Stomach smooth muscle (tissue), 2 donors: ENCODE results near the gene KCNH2.

Experiments used
- H3K27ac ChIP-seq: one replicate; pipeline ENCODE4 v1.7.0; 2013; ENCODE audit warnings: mild to moderate bottlenecking, low read length, inconsistent platforms
- H3K27me3 ChIP-seq, 2 donors: one replicate each; pipeline ENCODE4 v1.7.0; 2013; ENCODE audit warnings: low read length in 2 of 2; ENCODE audit not compliant: insufficient read depth in 2 of 2, control insufficient read depth in 1 of 2
- H3K36me3 ChIP-seq, 2 donors: one replicate each; pipeline ENCODE4 v1.7.0; 2013; ENCODE audit warnings: low read length in 2 of 2; ENCODE audit not compliant: control insufficient read depth in 2 of 2, insufficient read depth in 2 of 2
- H3K4me1 ChIP-seq: one replicate; pipeline ENCODE4 v1.7.0; 2013; ENCODE audit warnings: low read length; ENCODE audit not compliant: control insufficient read depth, insufficient read depth
- H3K4me3 ChIP-seq, 2 donors: one replicate each; pipeline ENCODE4 v1.7.0; 2013; ENCODE audit warnings: low read length in 2 of 2
- H3K9ac ChIP-seq, 2 donors: one replicate each; pipeline ENCODE4 v1.7.0; 2013; ENCODE audit warnings: low read length in 2 of 2, mild to moderate bottlenecking in 1 of 2
- H3K9me3 ChIP-seq, 2 donors: one replicate each; pipeline ENCODE4 v1.7.0; 2013; ENCODE audit warnings: low read length in 2 of 2; ENCODE audit not compliant: control insufficient read depth in 2 of 2
- donor health status: healthy.
- donor health status: Pancreatic carcinoma.

KCNH2 gene

DNA sequence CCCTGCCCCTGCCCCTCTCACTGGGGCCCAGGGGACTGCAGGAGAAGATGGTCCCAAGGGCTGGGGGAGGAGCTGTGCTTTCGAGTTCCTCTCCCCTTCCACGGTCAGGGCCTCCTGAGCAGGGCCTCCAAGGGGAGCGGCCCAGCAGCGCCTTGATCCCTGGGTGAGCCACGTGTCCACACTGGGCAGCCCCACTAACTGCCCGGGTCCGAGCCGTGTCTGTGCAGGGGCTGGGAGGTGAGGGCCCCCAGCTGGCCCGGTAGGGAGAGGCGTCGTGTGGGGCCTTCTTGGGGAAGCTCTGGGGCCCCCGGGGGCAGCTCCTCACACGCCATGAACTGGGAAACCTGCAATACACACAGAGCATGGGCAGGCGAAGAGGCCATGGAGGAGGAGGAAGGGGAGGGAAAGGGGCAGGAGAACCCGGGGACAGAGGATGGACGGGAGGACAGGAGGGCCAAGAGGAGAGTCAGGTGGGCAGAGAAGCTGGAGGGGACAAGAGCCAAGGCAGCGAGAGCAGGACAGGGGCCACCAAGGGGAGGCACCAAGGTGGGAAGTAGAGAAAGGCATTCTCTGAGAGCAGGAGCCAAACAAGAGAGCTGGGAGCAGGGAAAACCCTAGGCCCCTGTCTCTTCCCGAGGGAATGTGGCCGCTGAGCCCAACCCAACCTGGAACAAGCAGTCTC, 32.8 kb downstream of the KCNH2 start:
- H3K4me3 ChIP-seq = no peak overlapping the region
- peaks cover 8 to 11% of the 10 kb centered on the region in 2 donors for H3K36me3 ChIP-seq
- H3K9me3 ChIP-seq = no peaks in the 10 kb centered on the region
- no peaks in the 10 kb centered on the region for H3K27me3 ChIP-seq
- H3K4me1 ChIP-seq = peaks cover 59% of the 10 kb centered on the region
- peak overlapping the region; percentile 55 to 80 for H3K9ac ChIP-seq
- peak overlapping the region; percentile 96 for H3K27ac ChIP-seq

DNA sequence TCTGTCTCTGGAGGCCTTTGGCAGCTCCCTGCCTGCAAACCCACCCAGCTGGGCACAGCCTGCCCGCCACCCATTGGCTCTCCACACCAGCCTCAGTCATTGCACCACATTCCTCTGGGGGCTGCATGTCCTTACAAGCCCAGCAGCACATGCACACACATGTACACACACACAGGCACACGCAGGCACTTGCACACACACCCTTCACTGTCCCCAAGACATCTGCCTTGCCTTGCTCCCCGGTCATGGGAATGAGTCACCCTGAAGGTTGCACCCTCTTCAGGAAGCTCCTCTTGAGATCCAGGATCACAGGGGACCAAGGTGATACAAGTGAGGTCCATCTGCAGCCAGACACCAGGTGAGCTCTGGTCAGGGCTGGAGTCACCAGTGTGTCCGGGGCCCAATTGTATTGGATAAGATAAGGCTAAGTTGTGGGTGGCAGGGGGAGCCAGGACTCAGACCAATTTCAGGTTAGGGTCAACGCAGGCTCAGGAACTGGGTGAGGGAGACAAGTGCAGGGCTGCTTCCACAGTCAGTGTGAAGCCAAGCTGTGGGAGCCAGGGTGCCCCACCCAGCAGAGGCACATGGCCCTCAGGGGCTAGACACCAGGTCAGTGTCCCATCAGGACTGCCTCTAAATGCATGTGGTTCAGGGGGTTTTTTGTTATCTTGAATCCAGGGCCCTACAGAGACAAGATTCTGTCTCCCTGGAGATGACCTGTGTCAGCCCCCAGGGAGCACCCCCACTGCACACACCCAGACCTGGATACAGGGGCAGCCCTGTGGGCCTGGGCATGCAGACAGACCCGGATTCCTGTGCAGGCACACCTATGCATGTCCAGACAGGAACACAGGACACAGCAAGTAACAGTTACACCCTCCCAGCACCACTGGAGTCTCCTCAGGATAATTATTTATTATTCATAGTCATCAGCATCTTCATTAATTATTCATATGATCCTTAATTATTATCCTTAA, 33.8 kb downstream of the KCNH2 start:
- peaks cover 53% of the 10 kb centered on the region for H3K4me1 ChIP-seq
- H3K27me3 ChIP-seq = no peaks in the 10 kb centered on the region
- no peak overlapping the region for H3K9ac ChIP-seq
- peak overlapping the region; percentile 96 for H3K27ac ChIP-seq
- H3K9me3 ChIP-seq = no peaks in the 10 kb centered on the region
- H3K4me3 ChIP-seq = no peak overlapping the region
- H3K36me3 ChIP-seq = peaks cover 4 to 6% of the 10 kb centered on the region in 2 donors

DNA sequence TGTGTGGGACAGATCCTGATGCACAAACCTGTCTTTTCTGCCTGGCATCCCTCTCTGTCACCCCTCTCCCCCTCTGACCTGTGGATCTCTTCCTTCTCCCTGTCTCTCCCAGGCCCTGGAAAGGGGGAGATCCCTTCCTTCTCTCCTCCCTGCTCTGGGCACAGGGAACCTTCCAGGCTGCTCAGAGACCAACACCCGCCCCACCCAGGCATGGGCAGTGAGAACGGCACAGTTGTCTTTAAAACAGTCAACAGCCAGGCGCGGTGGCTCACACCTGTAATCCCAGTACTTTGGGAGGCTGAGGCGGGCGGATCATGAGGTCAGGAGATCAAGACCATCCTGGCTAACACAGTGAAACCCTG, 34.7 kb downstream of the KCNH2 start:
- no peaks in the 10 kb centered on the region for H3K27me3 ChIP-seq
- peak overlapping the region; percentile 53 for H3K27ac ChIP-seq
- peaks cover 2 to 4% of the 10 kb centered on the region in 2 donors for H3K36me3 ChIP-seq
- H3K9me3 ChIP-seq = no peaks in the 10 kb centered on the region
- H3K4me1 ChIP-seq = peaks cover 55% of the 10 kb centered on the region
- no peak overlapping the region for H3K4me3 ChIP-seq
- peak overlapping the region in 1 of 2 donors; percentile 13 for H3K9ac ChIP-seq

DNA sequence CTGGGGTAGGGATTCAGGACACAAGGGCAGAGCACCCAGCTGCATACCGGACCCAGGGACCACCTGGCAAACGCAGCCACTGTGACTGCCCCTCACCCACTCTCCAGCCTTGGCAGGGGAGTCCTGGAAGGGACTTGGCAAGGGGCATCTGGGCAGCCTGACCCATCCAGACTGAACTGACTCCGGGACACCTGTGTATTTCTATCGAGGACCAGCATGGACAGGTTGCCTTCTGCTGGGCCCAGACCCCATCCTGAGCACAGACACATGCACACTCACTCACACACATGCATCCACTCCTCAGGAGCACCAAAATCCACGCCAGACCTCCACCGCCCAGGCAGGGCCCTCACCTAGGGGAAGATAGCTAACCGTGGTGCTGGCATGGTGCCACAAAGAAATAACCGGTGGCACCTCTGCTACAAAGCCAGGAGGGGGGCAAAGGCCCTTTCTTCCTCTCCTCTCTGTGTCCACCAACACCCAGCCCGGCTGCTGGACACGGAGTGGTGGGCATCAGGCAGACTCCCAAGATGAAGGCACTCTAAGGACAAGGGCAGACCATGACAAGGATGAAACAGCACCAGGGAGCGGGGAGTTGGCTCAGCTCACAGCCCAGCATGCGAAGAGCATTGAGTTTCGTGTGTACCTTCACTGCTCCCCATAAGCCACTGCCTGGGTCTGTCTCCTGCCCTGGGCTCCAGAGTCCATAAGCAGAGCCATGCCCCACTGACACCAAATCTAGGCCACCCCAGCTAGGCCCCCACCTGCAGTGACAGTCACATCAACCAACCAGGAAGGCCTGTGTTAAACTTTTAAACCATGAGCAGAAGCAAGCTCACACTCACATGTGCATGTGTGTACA, 35.3 kb downstream of the KCNH2 start:
- peak overlapping the region; percentile 53 for H3K27ac ChIP-seq

DNA sequence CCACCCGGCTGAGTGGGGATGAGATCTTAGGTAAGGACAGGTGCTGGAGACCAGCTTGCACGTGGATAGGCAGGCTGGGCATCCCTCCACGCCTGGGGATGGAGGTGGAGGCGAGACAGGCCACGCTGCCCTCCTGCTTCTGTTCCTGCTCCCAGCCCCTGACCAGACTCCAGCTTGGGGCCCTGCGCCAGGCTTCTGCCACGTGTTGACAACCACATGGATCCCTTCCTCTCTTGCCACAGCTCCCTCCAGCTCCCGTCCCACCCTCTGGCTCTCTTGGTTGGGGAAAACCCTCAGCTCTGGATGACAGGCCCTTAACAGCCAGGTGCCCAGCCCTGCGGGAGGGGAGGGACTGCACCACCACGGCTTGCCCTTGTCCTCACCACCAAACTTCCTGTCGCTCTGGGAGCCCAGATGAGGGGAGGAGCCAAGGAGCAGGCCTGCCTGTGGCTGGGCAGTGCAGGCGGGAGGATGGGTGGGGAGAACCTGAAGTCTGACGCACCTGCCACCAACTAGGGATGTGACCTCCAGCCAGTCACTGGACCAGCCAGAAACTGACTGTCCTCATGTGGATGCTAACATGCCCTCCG, 36.0 kb downstream of the KCNH2 start:
- no peaks in the 10 kb centered on the region for H3K27me3 ChIP-seq
- H3K36me3 ChIP-seq = peaks cover 2 to 4% of the 10 kb centered on the region in 2 donors
- no peak overlapping the region for H3K4me3 ChIP-seq
- no peak overlapping the region for H3K9ac ChIP-seq
- H3K27ac ChIP-seq = peak overlapping the region; percentile 53
- H3K4me1 ChIP-seq = peaks cover 59% of the 10 kb centered on the region
- H3K9me3 ChIP-seq = no peaks in the 10 kb centered on the region

More for the DNA sequence above, 35.3 kb downstream of the KCNH2 start:
- Histone ChIP-seq H3K4me3 (no peak overlapping the region), H3K27me3 (no peaks in the 10 kb centered on the region), H3K36me3 (peaks cover 2 to 4% of the 10 kb centered on the region in 2 donors), H3K9me3 (no peaks in the 10 kb centered on the region), H3K4me1 (peaks cover 58% of the 10 kb centered on the region), H3K9ac (peak overlapping the region in 1 of 2 donors; percentile 13)

DNA sequence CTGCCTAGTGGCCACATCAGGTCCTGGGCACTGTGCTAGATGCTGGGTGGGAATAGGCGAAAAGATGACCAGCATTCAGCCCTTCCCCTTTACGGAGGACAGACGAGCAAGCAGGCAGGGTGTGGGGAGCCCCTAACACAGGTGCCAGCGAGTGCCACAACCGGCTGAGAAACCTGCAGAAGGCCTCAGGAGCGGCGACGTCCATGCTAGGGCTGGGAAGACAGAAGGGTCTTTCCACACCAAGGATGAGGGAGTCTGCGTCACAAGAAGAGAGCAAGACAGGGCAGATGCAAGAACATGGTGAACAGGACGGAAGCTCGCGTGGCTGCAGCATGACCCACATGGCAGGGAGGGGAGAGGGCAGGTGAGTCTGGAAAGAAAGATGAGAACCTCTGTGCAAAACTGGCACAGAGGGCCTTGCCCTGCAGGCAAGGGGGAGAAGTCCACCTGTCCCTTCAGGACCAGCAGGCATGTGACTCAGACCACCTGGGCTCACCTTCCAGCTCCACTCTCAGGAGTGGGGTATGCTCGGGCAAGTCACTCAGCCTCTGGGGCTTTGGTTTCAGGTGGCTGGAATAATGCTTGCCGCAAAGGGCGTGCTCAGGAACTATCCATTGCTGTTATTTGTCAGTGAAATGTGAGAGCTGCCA, 36.6 kb downstream of the KCNH2 start:
- no peak overlapping the region for H3K9ac ChIP-seq
- H3K4me3 ChIP-seq = no peak overlapping the region
- H3K27me3 ChIP-seq = no peaks in the 10 kb centered on the region
- H3K4me1 ChIP-seq = peaks cover 56% of the 10 kb centered on the region
- H3K9me3 ChIP-seq = no peaks in the 10 kb centered on the region
- H3K36me3 ChIP-seq = peaks cover 2 to 4% of the 10 kb centered on the region in 2 donors
- H3K27ac ChIP-seq = peak overlapping the region; percentile 53

DNA sequence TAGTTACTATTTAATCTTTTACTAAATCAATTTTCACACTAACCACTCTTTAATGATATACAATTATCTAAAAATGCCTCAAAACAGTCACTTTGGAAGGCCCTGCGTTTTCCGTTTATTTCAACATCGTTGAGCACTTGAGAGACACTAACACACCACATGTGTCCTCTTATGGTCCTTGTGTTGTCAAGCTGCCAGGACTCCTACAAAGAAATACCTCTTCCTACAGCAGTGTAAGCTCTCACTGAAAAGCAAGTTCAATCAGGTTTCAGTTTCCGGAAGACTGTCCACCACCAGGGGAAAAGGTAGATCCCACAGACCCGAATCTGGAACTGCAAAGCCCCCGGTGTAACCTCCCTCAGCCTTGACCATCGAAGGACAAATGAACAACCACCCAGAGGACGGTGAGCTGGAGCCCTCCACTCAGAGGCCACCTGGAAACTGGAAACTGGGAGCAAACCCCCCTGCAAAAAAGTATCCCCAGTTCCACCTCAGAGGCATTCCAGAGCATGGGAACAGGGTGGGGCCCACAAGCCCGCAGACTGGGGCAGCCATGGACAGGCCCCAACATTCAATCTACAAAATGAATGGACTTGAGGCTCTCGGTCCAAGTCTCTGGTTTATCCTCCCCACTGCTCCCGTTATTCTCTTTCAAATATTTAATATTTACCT, 37.6 kb downstream of the KCNH2 start:
- Histone ChIP-seq H3K9me3 (no peaks in the 10 kb centered on the region), H3K4me1 (peaks cover 47% of the 10 kb centered on the region), H3K27me3 (no peaks in the 10 kb centered on the region), H3K9ac (no peak overlapping the region), H3K36me3 (peaks cover 2 to 4% of the 10 kb centered on the region in 2 donors), H3K27ac (no peak overlapping the region), H3K4me3 (no peak overlapping the region)

DNA sequence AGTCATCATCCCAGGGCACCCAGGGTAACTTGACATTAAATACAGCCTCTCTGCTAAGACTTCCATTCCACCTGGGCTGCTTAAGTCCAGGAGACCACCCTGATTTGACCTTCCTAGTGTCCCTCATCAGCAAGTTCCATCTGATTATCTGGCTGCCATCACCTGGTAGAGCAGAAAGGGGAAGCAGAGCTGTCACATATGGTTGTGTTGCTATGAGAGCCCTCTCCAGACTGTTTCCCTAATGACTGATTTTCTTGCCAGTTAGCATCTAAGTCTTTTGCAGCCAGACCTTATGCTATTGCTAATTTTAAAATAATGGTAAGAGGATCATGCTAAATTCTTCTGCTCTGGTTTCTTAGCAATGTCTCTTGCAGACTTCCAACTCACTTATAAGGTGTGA, 38.7 kb downstream of the KCNH2 start:
- no peak overlapping the region for H3K4me3 ChIP-seq
- H3K27me3 ChIP-seq = no peaks in the 10 kb centered on the region
- H3K36me3 ChIP-seq = peaks cover 0 to 4% of the 10 kb centered on the region in 2 donors
- peaks cover 36% of the 10 kb centered on the region for H3K4me1 ChIP-seq
- no peak overlapping the region for H3K9ac ChIP-seq
- H3K27ac ChIP-seq = no peak overlapping the region
- no peaks in the 10 kb centered on the region for H3K9me3 ChIP-seq

DNA sequence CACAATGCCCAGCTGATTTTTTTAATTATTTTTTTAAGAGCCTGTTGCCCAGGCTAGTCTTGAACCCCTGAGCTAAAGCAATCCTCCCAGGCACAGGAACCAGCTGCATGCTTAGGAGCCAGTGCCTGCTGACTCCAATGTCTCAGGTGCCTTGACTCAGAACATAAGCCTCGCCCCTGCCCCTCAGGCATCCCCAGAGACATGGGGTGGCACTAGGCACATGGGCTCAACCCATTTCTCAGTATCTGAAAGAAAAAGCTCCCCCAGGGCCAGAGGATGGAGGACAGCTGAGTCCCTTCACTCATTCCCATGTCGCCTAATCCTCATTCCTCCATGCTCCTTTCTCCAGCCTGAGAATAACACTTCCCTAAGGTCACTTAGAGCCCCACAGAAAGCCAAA, 39.1 kb downstream of the KCNH2 start:
- H3K27me3 ChIP-seq = no peaks in the 10 kb centered on the region
- H3K27ac ChIP-seq = no peak overlapping the region

More for the DNA sequence above, 39.1 kb downstream of the KCNH2 start:
- Histone ChIP-seq H3K9ac (no peak overlapping the region), H3K4me1 (peaks cover 36% of the 10 kb centered on the region), H3K9me3 (no peaks in the 10 kb centered on the region), H3K4me3 (no peak overlapping the region), H3K36me3 (peaks cover 0 to under 1% of the 10 kb centered on the region in 2 donors)
